Ramos (cell line): ENCODE results near the gene ATP11C.
"Not testable (repeated sequence)": the region's sequence is repeated elsewhere in the genome, so short reads cannot be mapped to it uniquely, and the experiment has no call there.

Source experiments
- in situ Hi-C: fragments of 300-500 bp; cut with MboI; formaldehyde crosslinking; loops from one replicate; pipeline ENCODE4 v1.14.3; 2022; ENCODE audit warnings: low sequenced_read_pairs; ENCODE audit not compliant: unreplicated experiment

Gene ATP11C

GRCh38 chrX:139929876-139930275, 3.0 kb downstream of the ATP11C start:
- in situ Hi-C loops = no loop called here

GRCh38 chrX:139924696-139925095, 8.2 kb downstream of the ATP11C start:
- in situ Hi-C loops = no loop called here

GRCh38 chrX:139924069-139924695, 8.7 kb downstream of the ATP11C start:
- in situ Hi-C loops = no loop called here

- in situ Hi-C loops = not testable (repeated sequence)
These were observed 11.7 kb downstream of the ATP11C start for GRCh38 chrX:139921142-139921541.

GRCh38 chrX:139920316-139920715, 12.5 kb downstream of the ATP11C start:
- in situ Hi-C loops = no loop called here

GRCh38 chrX:139914421-139914820, 18.4 kb downstream of the ATP11C start:
- in situ Hi-C loops = no loop called here

GRCh38 chrX:139909712-139910111, 23.1 kb downstream of the ATP11C start:
- in situ Hi-C loops = no loop called here

- in situ Hi-C loops = no loop called here
These were observed 25.8 kb downstream of the ATP11C start for GRCh38 chrX:139907078-139907477.

- in situ Hi-C loops = no loop called here
These were observed 27.1 kb downstream of the ATP11C start for GRCh38 chrX:139905743-139906142.

GRCh38 chrX:139905051-139905450, 27.8 kb downstream of the ATP11C start:
- in situ Hi-C loops = no loop called here

- in situ Hi-C loops = no loop called here
These were observed 29.6 kb downstream of the ATP11C start for GRCh38 chrX:139903210-139903609.

- in situ Hi-C loops = no loop called here
These were observed 30.3 kb downstream of the ATP11C start for GRCh38 chrX:139902559-139902958.

GRCh38 chrX:139898334-139898733, 34.5 kb downstream of the ATP11C start:
- in situ Hi-C loops = no loop called here

GRCh38 chrX:139892512-139892911, 40.3 kb downstream of the ATP11C start:
- in situ Hi-C loops = no loop called here

GRCh38 chrX:139890991-139891700, 41.7 kb downstream of the ATP11C start:
- in situ Hi-C loops = no loop called here

GRCh38 chrX:139889760-139890159, 43.1 kb downstream of the ATP11C start:
- in situ Hi-C loops = no loop called here

- in situ Hi-C loops = no loop called here
These were observed 48.9 kb downstream of the ATP11C start for GRCh38 chrX:139883984-139884383.

- in situ Hi-C loops = no loop called here
These were observed 50.6 kb downstream of the ATP11C start for GRCh38 chrX:139882299-139882698.

GRCh38 chrX:139881572-139881971, 51.3 kb downstream of the ATP11C start:
- in situ Hi-C loops = no loop called here

GRCh38 chrX:139881130-139881529, 51.7 kb downstream of the ATP11C start:
- in situ Hi-C loops = no loop called here

- in situ Hi-C loops = no loop called here
These were observed 55.0 kb downstream of the ATP11C start for GRCh38 chrX:139877710-139878414.
